Activated CD8-positive, alpha-beta memory T cell treated with anti-CD3 and anti-CD28 coated beads for 24 hours (primary cell): ENCODE data around the gene SURF2.
A peak's percentile ranks its signal among the peaks of the same experiment; 100 is the strongest.
"Not testable (repeated sequence)": the region's sequence is repeated elsewhere in the genome, so short reads cannot be mapped to it uniquely, and the experiment has no call there.

Experiments used
- DNase-seq: peaks from one replicate; pipeline ENCODE4 v3.0.0-alpha.2; 2020

Gene SURF2

GRCh38 chr9:133379153-133380086 is 23.1 kb downstream of the SURF2 start:
- no peak for DNase-seq

- DNase-seq = no peak
Observed at GRCh38 chr9:133380734-133381133, 24.4 kb downstream of the SURF2 start.

GRCh38 chr9:133382507-133383141 is 26.3 kb downstream of the SURF2 start:
- DNase-seq = no peak

- DNase-seq = no peak
Observed at GRCh38 chr9:133383438-133383837, 27.1 kb downstream of the SURF2 start.

- no peak for DNase-seq
Observed at GRCh38 chr9:133384736-133385321, 28.5 kb downstream of the SURF2 start.

GRCh38 chr9:133385452-133385851 is 29.1 kb downstream of the SURF2 start:
- no peak for DNase-seq

- DNase-seq = no peak
Observed at GRCh38 chr9:133386338-133386737, 30.0 kb downstream of the SURF2 start.

- DNase-seq = no peak
Observed at GRCh38 chr9:133387680-133388079, 31.3 kb downstream of the SURF2 start.

GRCh38 chr9:133389025-133389557 is 32.7 kb downstream of the SURF2 start:
- no peak for DNase-seq

- DNase-seq = no peak
Observed at GRCh38 chr9:133389562-133389961, 33.2 kb downstream of the SURF2 start.

- no peak for DNase-seq
Observed at GRCh38 chr9:133390713-133391112, 34.4 kb downstream of the SURF2 start.

GRCh38 chr9:133391449-133391848 is 35.1 kb downstream of the SURF2 start:
- not testable (repeated sequence) for DNase-seq

GRCh38 chr9:133392308-133392707 is 36.0 kb downstream of the SURF2 start:
- not testable (repeated sequence) for DNase-seq

GRCh38 chr9:133393399-133393798 is 37.0 kb downstream of the SURF2 start:
- DNase-seq = no peak

- no peak for DNase-seq
Observed at GRCh38 chr9:133394687-133395271, 38.4 kb downstream of the SURF2 start.

GRCh38 chr9:133396952-133397351 is 40.6 kb downstream of the SURF2 start:
- DNase-seq = no peak

GRCh38 chr9:133397370-133397769 is 41.0 kb downstream of the SURF2 start:
- DNase-seq = no peak

- DNase-seq = no peak
Observed at GRCh38 chr9:133397895-133398294, 41.5 kb downstream of the SURF2 start.

- DNase-seq = no peak
Observed at GRCh38 chr9:133400292-133400691, 43.9 kb downstream of the SURF2 start.

- DNase-seq = no peak
Observed at GRCh38 chr9:133401588-133401987, 45.2 kb downstream of the SURF2 start.

GRCh38 chr9:133402689-133403088 is 46.3 kb downstream of the SURF2 start:
- no peak for DNase-seq

- DNase-seq = peak; percentile 80
Observed at GRCh38 chr9:133403766-133404453, 47.6 kb downstream of the SURF2 start.
